Panc1 (cell line): ENCODE results near the gene DACT1. TPM values are rescaled to one million over a fixed set of nuclear protein-coding genes. Genes with fewer than 3 reads are reported as not detected.

Source experiments
- ATAC-seq: fragments of 200-7000 bp; cut with Tn5 transposase; 2 replicates; pipeline ENCODE4 v1.9.1; 2020; ENCODE audit warnings: mild to moderate bottlenecking, moderate library complexity
- BruUV-seq: library from RNA; stranded (reverse); fragments of 400-500 nt; replicated peaks from 2 replicates; lab custom pipeline; 2021; lab: Mats Ljungman, UMichigan
- CTCF ChIA-PET: fragments of 300-600 bp; sonication (Branson Sonifier 250); formaldehyde crosslinking; loops from one replicate; lab custom pipeline; 2022; ENCODE audit warnings: antibody characterized with exemption; lab: Charles Lee
- POLR2A ChIA-PET: fragments of 300-600 bp; sonication (Branson Sonifier 250); formaldehyde crosslinking; loops from one replicate; lab custom pipeline; 2022; ENCODE audit warnings: antibody characterized with exemption; lab: Charles Lee
- DNase-seq: peaks from one replicate; pipeline ENCODE4 v3.0.0-alpha.2; 2010; ENCODE audit warnings: low read depth, low spot score
- H3K27ac ChIP-seq: 2 replicates; pipeline ENCODE4 v1.5.1; 2011; ENCODE audit warnings: mild to moderate bottlenecking, low read length, inconsistent platforms
- H3K27me3 ChIP-seq: fragments of 200-500 bp; sonication (Bioruptor generic); 2 replicates; pipeline ENCODE4 v1.6.0; 2014; ENCODE audit warnings: low read length, inconsistent platforms; ENCODE audit not compliant: control insufficient read depth, insufficient read depth
- H3K36me3 ChIP-seq: fragments of 200-500 bp; sonication (Bioruptor generic); 2 replicates; pipeline ENCODE4 v1.5.1; 2014; ENCODE audit warnings: inconsistent platforms, mild to moderate bottlenecking, low read length, moderate library complexity; ENCODE audit not compliant: control insufficient read depth, insufficient read depth
- H3K4me1 ChIP-seq: 2 replicates; pipeline ENCODE4 v1.5.1; 2011; ENCODE audit warnings: inconsistent platforms, mild to moderate bottlenecking, low read length, moderate library complexity; ENCODE audit not compliant: control insufficient read depth, insufficient read depth
- H3K4me3 ChIP-seq, 2 experiments: 2 replicates each; pipeline ENCODE4 v1.5.1; 2011 to 2012; ENCODE audit warnings: low read depth in 2 of 2, low read length in 2 of 2, mild to moderate bottlenecking in 2 of 2, inconsistent platforms in 1 of 2, moderate library complexity in 1 of 2
- H3K9me3 ChIP-seq: fragments of 200-500 bp; sonication (Bioruptor generic); 2 replicates; pipeline ENCODE4 v1.5.1; 2014; ENCODE audit warnings: low read depth, mild to moderate bottlenecking, inconsistent platforms, low read length, moderate library complexity; ENCODE audit not compliant: control insufficient read depth, insufficient read depth
- CTCF ChIP-seq: fragments of 450-650 bp; IDR thresholded peaks from 2 replicates; pipeline ENCODE4 v1.5.1; 2017; ENCODE audit warnings: mild to moderate bottlenecking
- POLR2AphosphoS5 ChIP-seq: IDR thresholded peaks from 2 replicates; pipeline ENCODE4 v1.6.1; 2012; ENCODE audit warnings: mild to moderate bottlenecking, low read depth, low read length, moderate library complexity
- REST ChIP-seq, 2 experiments: IDR thresholded peaks; 2 replicates each; pipeline ENCODE4 v1.6.1; 2011 to 2012; ENCODE audit warnings: low read depth in 2 of 2, control low read depth in 1 of 2, low read length in 1 of 2, mild to moderate bottlenecking in 1 of 2, moderate library complexity in 1 of 2; ENCODE audit not compliant: insufficient read depth in 1 of 2
- SIN3A ChIP-seq: IDR thresholded peaks from 2 replicates; pipeline ENCODE4 v1.6.1; 2012; ENCODE audit warnings: low read depth, mild to moderate bottlenecking, low read length, moderate library complexity, borderline replicate concordance; ENCODE audit not compliant: insufficient read depth
- TCF7L2 ChIP-seq: IDR thresholded peaks from 2 replicates; pipeline ENCODE4 v1.6.1; 2011; ENCODE audit warnings: mild to moderate bottlenecking, low read depth, low read length, inconsistent platforms
- in situ Hi-C: cut with HindIII; loops from 2 replicates; pipeline ENCODE4 v1.10.0; 2016; ENCODE audit warnings: low sequenced_read_pairs, low pct_unique_long_range_greater_than_20kb
- intact Hi-C: fragments of 100-400 bp; cut with micrococcal nuclease; formaldehyde crosslinking; loops from one replicate; pipeline ENCODE4 v1.10.0; 2022; ENCODE audit not compliant: unreplicated experiment
- total RNA-seq: library from RNA; stranded (reverse); gene quantifications from one replicate; pipeline ENCODE4 v1.2.1, GENCODE V29; 2021; ENCODE audit not compliant: unreplicated experiment

Gene DACT1
- total RNA-seq, 1 experiment from 2014 or later: 0.15 TPM

- H3K36me3 ChIP-seq: no peaks in the 10 kb centered on the region
- no peak for TF ChIP-seq SIN3A
- TF ChIP-seq CTCF: no peak
- TF ChIP-seq POLR2AphosphoS5: no peak
- TF ChIP-seq TCF7L2: no peak
- TF ChIP-seq REST (IDR thresholded peaks at IDR 0.05; ENCODE audit: insufficient read depth in 1 of 2, low read depth in 2 of 2, low read length in 1 of 2): no peak
- CTCF ChIA-PET: no interaction called here
- H3K27me3 ChIP-seq: peaks cover 2% of the 10 kb centered on the region; the same call in 1 of the 2 replicates
- POLR2A ChIA-PET: no interaction called here
- no peak for ATAC-seq
- in situ Hi-C loops (no loop called here), intact Hi-C loops (no loop called here)
- no peak for DNase-seq
- H3K27ac ChIP-seq: no peak overlapping the region
- no peak overlapping the region for H3K4me3 ChIP-seq
- no peaks in the 10 kb centered on the region for H3K4me1 ChIP-seq
- BruUV-seq: no TSS peak
- H3K9me3 ChIP-seq: no peaks in the 10 kb centered on the region
Measured at GRCh38 chr14:58662759-58663158, 25.0 kb downstream of the DACT1 start.

- DNase-seq (no peak), ATAC-seq (no peak)
- intact Hi-C loops (no loop called here), in situ Hi-C loops (no loop called here)
- ChIA-PET CTCF (no interaction called here), POLR2A (no interaction called here)
- Histone ChIP-seq H3K4me3 (no peak overlapping the region), H3K27me3 (peaks cover 2% of the 10 kb centered on the region; the same call in 1 of the 2 replicates), H3K27ac (no peak overlapping the region), H3K4me1 (no peaks in the 10 kb centered on the region), H3K36me3 (no peaks in the 10 kb centered on the region), H3K9me3 (no peaks in the 10 kb centered on the region)
- TF ChIP-seq REST (IDR thresholded peaks at IDR 0.05; ENCODE audit: insufficient read depth in 1 of 2, low read depth in 2 of 2, low read length in 1 of 2) (no peak), SIN3A (no peak), TCF7L2 (no peak), CTCF (no peak), POLR2AphosphoS5 (no peak)
- no TSS peak for BruUV-seq
Measured at GRCh38 chr14:58663494-58664111, 25.8 kb downstream of the DACT1 start.
